BLaER1 (cell line): ENCODE measurements around the gene NOL4L.
A peak's percentile ranks its signal among the peaks of the same experiment; 100 is the strongest.

Experiments
- H3K27ac ChIP-seq: shearing (Covaris generic); formaldehyde crosslinking; 2 replicates; pipeline ENCODE4 v1.8.1; 2022
- H3K27me3 ChIP-seq: shearing (Covaris generic); formaldehyde crosslinking; 2 replicates; pipeline ENCODE4 v1.8.1; 2022
- H3K36me3 ChIP-seq: shearing (Covaris generic); formaldehyde crosslinking; 2 replicates; pipeline ENCODE4 v1.8.1; 2022
- H3K4me1 ChIP-seq: shearing (Covaris generic); formaldehyde crosslinking; 2 replicates; pipeline ENCODE4 v1.8.1; 2022
- H3K4me2 ChIP-seq: shearing (Covaris generic); formaldehyde crosslinking; 2 replicates; pipeline ENCODE4 v1.8.1; 2022
- H3K4me3 ChIP-seq: shearing (Covaris generic); formaldehyde crosslinking; 2 replicates; pipeline ENCODE4 v1.8.1; 2022
- H3K9ac ChIP-seq: shearing (Covaris generic); formaldehyde crosslinking; 2 replicates; pipeline ENCODE4 v1.8.1; 2022
- H3K9me3 ChIP-seq: shearing (Covaris generic); formaldehyde crosslinking; 2 replicates; pipeline ENCODE4 v1.8.1; 2022
- H4K20me1 ChIP-seq: shearing (Covaris generic); formaldehyde crosslinking; 2 replicates; pipeline ENCODE4 v1.8.1; 2022
- Cebpa-rat ChIP-seq: shearing (Covaris generic); IDR thresholded peaks from 2 replicates; pipeline ENCODE4 v1.8.1; 2022

The NOL4L gene

GRCh38 chr20:32607727-32608663 is 22.9 kb upstream of the NOL4L start:
- H3K4me1 ChIP-seq: peaks cover 84% of the 10 kb centered on the region
- H3K4me2 ChIP-seq: peak overlapping the region; percentile 58

GRCh38 chr20:32607324-32607723 is 22.2 kb upstream of the NOL4L start:
- H3K4me1 ChIP-seq: peaks cover 91% of the 10 kb centered on the region
- H3K27me3 ChIP-seq: no peaks in the 10 kb centered on the region
- H3K9ac ChIP-seq: peak overlapping the region; percentile 57
- no peaks in the 10 kb centered on the region for H3K36me3 ChIP-seq
- peak overlapping the region; percentile 58 for H3K4me2 ChIP-seq
- TF ChIP-seq Cebpa-rat: no peak
- H3K9me3 ChIP-seq: no peaks in the 10 kb centered on the region
- no peak overlapping the region for H3K4me3 ChIP-seq
- no peaks in the 10 kb centered on the region for H4K20me1 ChIP-seq
- H3K27ac ChIP-seq: peak overlapping the region; percentile 68

More at GRCh38 chr20:32607727-32608663, 22.9 kb upstream of the NOL4L start:
- Histone ChIP-seq H3K27me3 (no peaks in the 10 kb centered on the region), H3K27ac (peak overlapping the region; percentile 68), H3K9ac (peak overlapping the region; percentile 57), H3K4me3 (no peak overlapping the region), H4K20me1 (no peaks in the 10 kb centered on the region), H3K9me3 (no peaks in the 10 kb centered on the region), H3K36me3 (no peaks in the 10 kb centered on the region)
- TF ChIP-seq Cebpa-rat: no peak

GRCh38 chr20:32606790-32607189 is 21.7 kb upstream of the NOL4L start:
- TF ChIP-seq Cebpa-rat: no peak
- Histone ChIP-seq H3K27ac (no peak overlapping the region), H3K4me2 (peak overlapping the region; percentile 58; the same call in 1 of the 2 replicates), H3K4me3 (no peak overlapping the region), H4K20me1 (no peaks in the 10 kb centered on the region), H3K36me3 (no peaks in the 10 kb centered on the region), H3K9me3 (no peaks in the 10 kb centered on the region), H3K27me3 (no peaks in the 10 kb centered on the region), H3K4me1 (peaks cover 95% of the 10 kb centered on the region), H3K9ac (no peak overlapping the region)

- no peak for TF ChIP-seq Cebpa-rat
- no peaks in the 10 kb centered on the region for H4K20me1 ChIP-seq
Measured at GRCh38 chr20:32606107-32606506, 21.0 kb upstream of the NOL4L start.

GRCh38 chr20:32605167-32605656 is 20.1 kb upstream of the NOL4L start:
- H3K4me3 ChIP-seq: no peak overlapping the region
- H3K4me2 ChIP-seq: peak overlapping the region; percentile 94
- H3K36me3 ChIP-seq: no peaks in the 10 kb centered on the region
- peak overlapping the region; percentile 31; the same call in 1 of the 2 replicates for H3K27ac ChIP-seq
- no peaks in the 10 kb centered on the region for H3K27me3 ChIP-seq
- no peaks in the 10 kb centered on the region for H3K9me3 ChIP-seq
- no peak for TF ChIP-seq Cebpa-rat
- 0 out of 2 replicates have a peak overlapping the region, but pooled peaks have one; percentile 25 for H3K9ac ChIP-seq
- no peaks in the 10 kb centered on the region for H4K20me1 ChIP-seq
- H3K4me1 ChIP-seq: peaks cover 86% of the 10 kb centered on the region

More at GRCh38 chr20:32606107-32606506, 21.0 kb upstream of the NOL4L start:
- H3K4me3 ChIP-seq: no peak overlapping the region
- no peak overlapping the region for H3K9ac ChIP-seq
- H3K9me3 ChIP-seq: no peaks in the 10 kb centered on the region
- peak overlapping the region; percentile 94 for H3K4me2 ChIP-seq
- no peaks in the 10 kb centered on the region for H3K27me3 ChIP-seq
- H3K36me3 ChIP-seq: no peaks in the 10 kb centered on the region
- H3K4me1 ChIP-seq: peaks cover 95% of the 10 kb centered on the region
- no peak overlapping the region for H3K27ac ChIP-seq

GRCh38 chr20:32603046-32603726 is 18.1 kb upstream of the NOL4L start:
- Histone ChIP-seq H3K4me1 (peaks cover 67% of the 10 kb centered on the region), H3K4me3 (peak overlapping the region; percentile 45), H3K27me3 (no peaks in the 10 kb centered on the region), H3K27ac (peak overlapping the region; percentile 91), H3K9me3 (no peaks in the 10 kb centered on the region), H3K4me2 (peak overlapping the region; percentile 94), H4K20me1 (no peaks in the 10 kb centered on the region), H3K36me3 (no peaks in the 10 kb centered on the region), H3K9ac (peak overlapping the region; percentile 76)
- TF ChIP-seq Cebpa-rat: no peak

GRCh38 chr20:32602273-32602672 is 17.1 kb upstream of the NOL4L start:
- no peak for TF ChIP-seq Cebpa-rat
- H3K4me1 ChIP-seq: peaks cover 60% of the 10 kb centered on the region

GRCh38 chr20:32600681-32601237 is 15.6 kb upstream of the NOL4L start:
- Histone ChIP-seq H3K4me3 (no peak overlapping the region), H4K20me1 (no peaks in the 10 kb centered on the region), H3K4me2 (no peak overlapping the region), H3K36me3 (no peaks in the 10 kb centered on the region), H3K9ac (no peak overlapping the region), H3K4me1 (peaks cover 55% of the 10 kb centered on the region), H3K9me3 (no peaks in the 10 kb centered on the region), H3K27me3 (no peaks in the 10 kb centered on the region), H3K27ac (no peak overlapping the region)
- TF ChIP-seq Cebpa-rat: no peak

More at GRCh38 chr20:32602273-32602672, 17.1 kb upstream of the NOL4L start:
- H3K27ac ChIP-seq: peak overlapping the region; percentile 91
- no peaks in the 10 kb centered on the region for H4K20me1 ChIP-seq
- H3K9me3 ChIP-seq: no peaks in the 10 kb centered on the region
- H3K4me2 ChIP-seq: peak overlapping the region; percentile 94
- H3K27me3 ChIP-seq: no peaks in the 10 kb centered on the region
- H3K36me3 ChIP-seq: no peaks in the 10 kb centered on the region
- H3K4me3 ChIP-seq: 0 out of 2 replicates have a peak overlapping the region, but pooled peaks have one; percentile 45
- peak overlapping the region; percentile 76; the same call in 1 of the 2 replicates for H3K9ac ChIP-seq

- H3K4me2 ChIP-seq: no peak overlapping the region
- no peaks in the 10 kb centered on the region for H3K27me3 ChIP-seq
- no peaks in the 10 kb centered on the region for H3K36me3 ChIP-seq
- H3K9me3 ChIP-seq: no peaks in the 10 kb centered on the region
- H3K9ac ChIP-seq: no peak overlapping the region
- peaks cover 46% of the 10 kb centered on the region for H3K4me1 ChIP-seq
- no peaks in the 10 kb centered on the region for H4K20me1 ChIP-seq
- no peak overlapping the region for H3K27ac ChIP-seq
- TF ChIP-seq Cebpa-rat: no peak
- no peak overlapping the region for H3K4me3 ChIP-seq
Measured at GRCh38 chr20:32599783-32600340, 14.7 kb upstream of the NOL4L start.
